GM10248 (cell line): ENCODE results near the gene SULT1E1.

Experiments
- CTCF ChIA-PET: fragments of 300-600 bp; sonication (Branson Sonifier 250); formaldehyde crosslinking; extraction: SDS; loops from one replicate; lab custom pipeline; 2021; ENCODE audit warnings: antibody characterized with exemption; lab: Yijun Ruan, JAX
- POLR2A ChIA-PET: fragments of 350-650 bp; sonication (Branson Sonifier 250); formaldehyde crosslinking; extraction: SDS; loops from one replicate; lab custom pipeline; 2020; ENCODE audit warnings: antibody characterized with exemption; lab: Yijun Ruan, JAX
- DNase-seq: peaks from one replicate; pipeline ENCODE4 v3.0.0; 2012; ENCODE audit errors: extremely low spot score
- CTCF ChIP-seq: IDR thresholded peaks from 2 replicates; pipeline ENCODE4 v1.5.1; 2012; ENCODE audit warnings: mild to moderate bottlenecking, low read depth; ENCODE audit errors: extremely low read depth, missing control alignments, control extremely low read depth

The SULT1E1 gene

GRCh38 chr4:69838977-69839376, 21.0 kb downstream of the SULT1E1 start:
- DNase-seq, result no peak
- TF ChIP-seq CTCF, result no peak
- ChIA-PET CTCF (interaction anchor here (1.0 to 1.6 kb wide), 3 partner anchors 9 to 42 kb away, joined by 3 to 4 read pairs (median 3); no protein-coding TSS in a partner anchor), POLR2A (no interaction called here)

DNA sequence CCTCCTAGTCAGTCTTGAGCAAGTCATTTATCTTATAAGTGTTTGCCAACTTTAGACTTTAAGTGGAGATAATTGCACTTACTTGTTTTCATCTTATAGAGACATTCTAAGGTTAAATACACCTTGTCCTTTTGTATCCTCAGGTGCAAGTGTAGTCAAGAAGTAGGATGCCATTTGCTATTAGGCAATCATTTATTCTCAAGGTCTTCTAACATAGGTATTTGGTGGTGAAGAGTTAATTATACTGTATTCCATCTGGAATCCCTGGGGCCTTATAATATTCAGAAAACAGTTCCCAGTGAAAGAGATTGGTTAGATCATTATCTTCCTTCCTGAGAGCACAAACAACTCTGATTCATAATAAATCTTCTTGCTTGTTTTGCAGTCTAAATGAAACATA, 23.7 kb downstream of the SULT1E1 start:
- POLR2A ChIA-PET, result no interaction called here
- DNase-seq, result no peak
- CTCF ChIA-PET, result no interaction called here

GRCh38 chr4:69835766-69836165, 24.2 kb downstream of the SULT1E1 start:
- CTCF ChIA-PET, result no interaction called here
- POLR2A ChIA-PET, result no interaction called here
- TF ChIP-seq CTCF, result no peak
- DNase-seq, result no peak

More for the DNA sequence above, 23.7 kb downstream of the SULT1E1 start:
- TF ChIP-seq CTCF, result no peak

GRCh38 chr4:69833251-69833650, 26.7 kb downstream of the SULT1E1 start:
- CTCF ChIA-PET, result interaction anchor here (1.1 to 3.8 kb wide), 2 partner anchors 10 to 43 kb away, joined by 3 to 12 read pairs; no protein-coding TSS in a partner anchor
- no peak for TF ChIP-seq CTCF
- POLR2A ChIA-PET, result no interaction called here
- DNase-seq, result no peak

- no peak for DNase-seq
- no peak for TF ChIP-seq CTCF
- POLR2A ChIA-PET, result no interaction called here
- CTCF ChIA-PET, result interaction anchor here (1.1 to 3.8 kb wide), 3 partner anchors 9 to 42 kb away, joined by 3 to 12 read pairs (median 5); no protein-coding TSS in a partner anchor
Observed at GRCh38 chr4:69832326-69833030, 27.5 kb downstream of the SULT1E1 start.

DNA sequence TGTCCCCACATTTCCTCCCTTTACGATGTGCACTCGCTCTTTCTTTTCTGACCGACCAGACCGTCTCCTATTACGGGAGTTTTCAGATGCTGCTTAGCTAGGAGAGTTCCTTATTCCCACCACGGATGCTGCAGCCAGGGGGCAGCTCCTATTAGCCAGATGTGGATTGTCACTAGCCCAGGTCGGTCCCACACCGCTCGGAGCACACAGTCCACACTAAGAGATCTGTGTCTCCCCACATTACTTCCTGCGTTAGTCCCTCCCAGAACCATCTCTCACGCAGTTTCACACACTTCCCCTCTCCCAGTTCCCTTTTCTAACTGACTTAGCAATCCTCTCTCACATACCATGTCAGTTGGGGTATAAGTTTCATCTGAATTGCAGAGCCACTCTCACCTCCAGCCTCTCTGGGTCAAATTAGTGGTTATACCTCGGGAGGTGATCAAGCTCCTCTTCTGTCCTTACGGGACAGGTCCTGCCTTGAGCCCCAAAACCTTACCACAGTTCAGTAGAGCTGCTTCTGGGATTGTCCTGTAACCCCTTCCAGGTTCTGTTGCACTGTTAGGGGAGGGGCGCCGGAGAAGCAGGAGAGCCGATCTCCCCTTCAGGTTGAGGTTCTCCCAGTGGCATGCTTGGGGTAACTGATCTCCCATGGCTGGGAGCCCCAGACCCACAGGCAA, 28.2 kb downstream of the SULT1E1 start:
- DNase-seq, result peak; percentile 34
- CTCF ChIA-PET, result interaction anchor here (1.2 to 3.8 kb wide), 5 partner anchors 8 to 141 kb away, joined by 3 to 12 read pairs (median 5); no protein-coding TSS in a partner anchor
- no peak for TF ChIP-seq CTCF
- POLR2A ChIA-PET, result no interaction called here
